Stimulated activated CD4-positive, alpha-beta T cell treated with anti-CD3 and anti-CD28 coated beads, Interleukin-15, amount 100 ng/mL, for 24 hours (primary cell): ENCODE measurements around the gene TP53I3.
A peak's percentile ranks its signal among the peaks of the same experiment; 100 is the strongest.
"Not testable (repeated sequence)": the region's sequence is repeated elsewhere in the genome, so short reads cannot be mapped to it uniquely, and the experiment has no call there.

ENCODE experiments used
- DNase-seq: peaks from one replicate; pipeline ENCODE4 v3.0.0-alpha.2; 2020

Gene TP53I3

GRCh38 chr2:24051833-24052232 is 32.8 kb downstream of the TP53I3 start:
- no peak for DNase-seq

- peak; percentile 27 for DNase-seq
Observed at GRCh38 chr2:24050041-24050979, 34.3 kb downstream of the TP53I3 start.

- peak; percentile 75 for DNase-seq
Observed at GRCh38 chr2:24049485-24050021, 35.1 kb downstream of the TP53I3 start, which contains the start of gene FKBP1B. TSS of gene FKBP1B (plus strand) at chr2:24049741. CDS start at chr2:24049850, 109 bp downstream.

- DNase-seq: peak; percentile 8
Observed at GRCh38 chr2:24048769-24049484, 35.7 kb downstream of the TP53I3 start.

- no peak for DNase-seq
Observed at GRCh38 chr2:24047703-24048033, 37.0 kb downstream of the TP53I3 start.

- DNase-seq: peak; percentile 96
Observed at GRCh38 chr2:24046930-24047702, 37.5 kb downstream of the TP53I3 start, which contains the start of gene WDCP. TSS of gene WDCP (minus strand) at chr2:24047391. CDS start at chr2:24039494, 7,897 bp downstream.

GRCh38 chr2:24046599-24046929 is 38.1 kb downstream of the TP53I3 start:
- DNase-seq: no peak

GRCh38 chr2:24045511-24046508 is 38.8 kb downstream of the TP53I3 start:
- no peak for DNase-seq

GRCh38 chr2:24043133-24043532 is 41.5 kb downstream of the TP53I3 start:
- not testable (repeated sequence) for DNase-seq

GRCh38 chr2:24040511-24040910 is 44.1 kb downstream of the TP53I3 start:
- DNase-seq: no peak

- no peak for DNase-seq
Observed at GRCh38 chr2:24038786-24039499, 45.7 kb downstream of the TP53I3 start.
